T1000 (cell line): ENCODE data around the gene DHCR24.

Experiments
- DNase-seq: peaks from one replicate; lab custom pipeline; 2025; ENCODE audit warnings: mixed read lengths; lab: John Stamatoyannopoulos, UW

DHCR24 gene

GRCh38 chr1:54845772-54846171 lies 41.2 kb downstream of the DHCR24 start:
- no peak for DNase-seq

GRCh38 chr1:54844564-54844963 lies 42.4 kb downstream of the DHCR24 start:
- DNase-seq = no peak

GRCh38 chr1:54843449-54843848 lies 43.5 kb downstream of the DHCR24 start:
- DNase-seq = no peak

DNA sequence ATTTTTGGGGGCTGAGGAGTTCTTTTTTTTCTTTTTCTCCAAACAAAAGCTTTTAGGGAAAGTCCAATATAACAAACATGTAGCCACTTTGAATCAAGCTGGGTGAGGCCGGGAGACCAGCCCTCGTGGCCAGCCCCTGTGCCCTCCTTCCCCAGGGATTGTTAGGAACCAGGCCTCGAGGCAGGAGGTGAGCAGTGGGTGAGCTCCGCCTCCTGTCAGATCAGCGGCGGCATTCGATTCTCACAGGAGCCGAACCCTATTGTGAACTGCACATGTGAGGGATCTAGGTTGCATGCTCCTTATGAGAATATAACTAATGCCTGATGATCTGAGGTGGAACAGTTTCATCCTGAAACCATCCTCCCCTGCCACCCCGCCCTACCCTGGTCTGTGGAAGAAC lies 44.0 kb downstream of the DHCR24 start:
- DNase-seq = no peak

- no peak for DNase-seq
Measured at GRCh38 chr1:54842206-54842915, 44.6 kb downstream of the DHCR24 start.

GRCh38 chr1:54839824-54840223 lies 47.2 kb downstream of the DHCR24 start:
- DNase-seq = no peak

DNA sequence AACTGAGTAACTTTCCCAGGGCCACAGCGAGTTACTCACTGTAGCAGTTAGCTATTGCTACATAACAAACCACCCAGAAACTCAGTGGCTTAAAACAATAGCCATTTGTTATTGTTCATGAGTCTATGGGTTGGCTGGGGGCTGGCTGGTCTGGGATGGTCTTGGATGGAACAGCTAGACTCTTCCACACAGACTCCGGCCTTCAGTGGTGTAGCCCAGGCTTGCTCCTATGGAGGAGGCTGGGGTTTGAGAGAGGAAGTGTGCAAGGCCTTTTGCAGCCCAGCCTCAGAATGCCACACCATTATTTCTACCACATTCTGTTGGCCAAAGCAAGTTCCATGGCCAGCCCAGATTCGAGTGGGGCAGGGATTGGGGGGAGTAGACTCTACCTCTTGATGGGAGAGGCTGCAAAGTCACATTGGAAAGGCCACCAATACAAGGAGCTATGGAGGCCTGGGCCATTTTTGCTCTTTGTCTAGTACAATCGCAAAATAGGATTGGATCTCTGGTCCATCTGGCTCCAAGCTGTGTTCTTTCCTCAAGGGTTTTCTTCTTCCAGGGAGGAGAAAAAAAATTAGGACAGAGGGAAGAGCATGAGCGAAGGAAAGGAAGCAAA lies 48.3 kb downstream of the DHCR24 start:
- DNase-seq = no peak

- DNase-seq = no peak
Measured at GRCh38 chr1:54837002-54837853, 49.8 kb downstream of the DHCR24 start.

DNA sequence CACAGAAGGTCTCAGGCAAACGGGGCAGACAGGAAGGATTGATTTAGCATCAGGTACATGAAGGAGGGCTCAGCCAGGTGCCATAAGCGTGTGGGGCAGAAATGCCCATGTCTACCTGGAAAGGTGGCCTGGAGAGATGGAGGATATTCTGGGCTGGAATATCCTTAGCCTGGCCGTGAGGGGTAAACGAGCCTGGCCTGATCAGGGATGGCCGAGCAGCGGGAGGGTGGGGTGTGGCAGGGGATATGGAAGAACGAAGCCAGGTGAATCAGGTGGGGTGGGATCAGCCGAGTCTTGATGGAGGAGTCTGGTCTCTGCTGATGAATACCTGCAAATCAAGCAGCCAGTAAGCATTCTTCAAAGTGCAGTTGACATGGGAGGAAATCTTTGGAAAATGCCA lies 50.4 kb downstream of the DHCR24 start:
- DNase-seq = no peak

GRCh38 chr1:54835970-54836369 lies 51.0 kb downstream of the DHCR24 start:
- DNase-seq = no peak

DNA sequence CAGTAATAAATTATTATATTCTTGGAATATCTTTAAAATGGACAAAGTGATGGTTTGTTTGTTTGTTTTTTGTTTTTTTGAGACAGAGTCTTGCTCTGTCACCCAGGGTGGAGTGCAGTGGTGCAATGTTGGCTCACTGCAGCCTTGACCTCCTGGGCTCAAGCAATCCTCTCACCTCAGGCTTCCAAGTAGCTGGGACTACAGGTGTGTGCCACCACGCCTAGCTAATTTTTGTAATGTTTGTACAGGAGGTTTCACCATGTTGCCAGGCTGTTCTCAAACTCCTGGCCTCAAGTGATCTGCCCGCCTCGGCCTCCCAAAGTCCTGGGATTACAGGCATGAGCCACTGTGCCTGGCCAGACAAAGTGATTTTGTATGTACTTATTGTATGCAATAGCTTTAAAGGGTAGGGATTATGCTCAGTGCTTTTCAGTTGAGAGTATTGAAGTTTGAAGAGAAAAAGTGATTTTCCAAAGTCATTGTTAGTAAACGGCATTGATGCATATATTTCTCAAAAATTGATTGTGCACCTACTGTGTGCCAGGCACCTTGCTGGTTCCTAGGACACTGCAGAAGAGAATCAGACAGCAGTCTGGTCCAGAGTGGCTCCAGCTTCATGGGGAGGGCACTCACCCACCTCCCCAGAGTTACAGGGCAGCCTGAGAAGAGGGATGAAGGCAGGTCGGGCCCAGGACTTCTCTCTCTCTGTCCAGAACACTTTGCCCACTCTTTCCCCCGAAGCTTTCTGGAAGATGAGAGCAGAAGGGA lies 51.7 kb downstream of the DHCR24 start:
- no peak for DNase-seq

DNA sequence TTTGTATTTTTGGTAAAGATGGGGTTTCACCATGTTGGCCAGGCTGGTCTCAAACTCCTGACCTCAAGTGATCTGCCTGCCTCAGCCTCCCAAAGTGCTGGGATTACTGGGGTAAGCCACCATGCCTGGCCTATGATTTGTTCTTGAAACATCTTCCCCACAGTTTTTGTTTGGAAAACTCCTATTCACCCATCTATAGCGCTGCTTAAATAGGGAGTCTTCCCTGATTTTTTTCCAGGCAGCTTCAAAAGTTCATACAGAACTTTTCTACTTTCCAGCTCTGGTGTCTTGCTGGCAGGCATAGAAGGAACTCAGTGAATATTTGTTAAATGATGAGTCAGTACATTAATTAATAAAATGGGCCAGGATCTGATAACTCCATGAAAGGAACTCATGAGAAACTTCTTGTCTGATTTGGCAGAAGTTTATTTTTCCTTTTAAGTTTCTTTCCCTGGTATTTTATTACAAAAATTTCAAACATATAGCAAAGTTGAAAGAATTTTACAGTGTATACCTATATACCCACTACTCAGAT lies 52.9 kb downstream of the DHCR24 start:
- no peak for DNase-seq

- no peak for DNase-seq
Measured at GRCh38 chr1:54833121-54833520, 53.9 kb downstream of the DHCR24 start.

GRCh38 chr1:54826226-54826816 lies 60.7 kb downstream of the DHCR24 start:
- DNase-seq = no peak

DNA sequence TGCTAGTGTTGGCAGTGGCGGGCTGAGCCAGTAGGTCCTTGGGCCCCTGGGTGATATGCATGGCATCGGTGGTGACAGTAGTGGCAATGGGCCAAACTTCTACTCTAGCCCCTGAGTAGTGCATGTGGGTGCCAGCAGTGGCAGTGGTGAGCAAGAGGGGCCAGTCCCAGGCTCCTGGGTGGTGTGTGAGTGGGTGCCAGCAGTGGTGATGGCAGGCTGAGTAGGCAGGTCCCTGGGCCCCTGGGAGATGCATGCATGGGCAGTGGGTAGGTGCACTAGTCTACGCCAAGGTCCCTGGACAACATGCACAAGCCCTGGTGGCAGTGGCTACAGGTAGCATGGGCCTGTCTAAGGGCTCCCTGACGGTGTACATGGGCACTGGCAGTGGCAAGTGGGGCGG lies 61.3 kb downstream of the DHCR24 start:
- no peak for DNase-seq

- no peak for DNase-seq
Measured at GRCh38 chr1:54823670-54824069, 63.3 kb downstream of the DHCR24 start.

DNA sequence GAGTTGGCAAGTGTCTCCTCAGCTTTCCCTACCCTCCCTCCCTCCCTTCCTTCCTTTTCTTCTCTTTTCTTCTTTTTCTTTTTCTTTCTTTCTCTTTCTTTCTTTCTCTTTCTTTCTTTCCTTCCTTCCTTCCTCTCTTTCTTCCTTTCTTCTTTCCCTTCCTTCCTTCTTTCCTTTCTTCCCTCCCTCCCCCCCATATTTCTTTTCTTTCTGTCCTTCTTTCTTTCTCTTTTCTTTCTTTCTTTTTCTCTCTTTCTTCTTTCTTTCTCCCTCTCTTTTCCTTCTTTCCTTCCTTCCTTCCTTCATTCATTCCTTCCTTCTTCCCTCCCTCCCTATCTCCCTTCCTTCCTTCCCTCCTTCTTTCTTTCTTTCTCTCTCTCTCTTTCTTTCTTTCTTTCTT lies 67.3 kb downstream of the DHCR24 start:
- no peak for DNase-seq

DNA sequence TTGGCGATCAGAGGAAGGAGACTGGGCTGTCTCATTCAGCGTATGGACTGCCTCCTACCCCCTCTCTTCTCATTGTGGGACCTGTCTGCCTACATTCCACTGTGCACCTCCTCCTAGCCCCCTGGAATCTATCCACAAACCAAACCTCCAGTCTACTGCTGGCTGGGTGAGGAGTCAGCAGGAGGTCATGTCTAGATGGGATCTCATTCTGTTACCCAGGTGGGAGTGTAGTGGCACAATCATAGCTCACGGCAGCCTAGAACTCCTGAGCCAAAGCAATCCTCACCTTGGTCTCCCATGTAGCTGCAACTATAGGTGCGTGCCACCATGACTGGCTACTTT lies 67.8 kb downstream of the DHCR24 start:
- no peak for DNase-seq

GRCh38 chr1:54818461-54819194 lies 68.4 kb downstream of the DHCR24 start:
- DNase-seq = no peak

DNA sequence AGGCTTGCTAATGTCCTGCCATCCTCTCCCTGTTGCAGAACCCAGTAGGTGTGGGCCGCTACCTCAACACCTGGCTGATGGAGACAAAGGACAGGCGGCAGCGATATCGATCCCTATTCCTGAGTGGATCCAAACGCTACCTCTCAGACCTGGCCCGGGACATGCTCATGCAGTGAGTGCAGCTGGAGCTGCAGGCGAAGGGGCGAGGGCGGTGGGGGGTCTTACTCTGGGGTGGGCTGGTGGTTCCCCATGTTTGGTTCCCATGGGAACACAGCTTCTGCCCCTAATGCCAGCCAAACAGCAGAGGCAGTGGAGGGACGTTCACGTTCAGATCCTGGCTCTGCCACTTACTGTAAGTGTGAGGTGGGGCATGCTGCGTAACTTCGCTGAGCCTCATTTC lies 70.0 kb downstream of the DHCR24 start:
- no peak for DNase-seq

GRCh38 chr1:54816130-54816529 lies 70.9 kb downstream of the DHCR24 start:
- no peak for DNase-seq
